LNCAP (cell line): Measurements from ENCODE around the gene ARF3.

ENCODE experiments used
- CTCF ChIP-seq: fragments of 450-650 bp; IDR thresholded peaks from 2 replicates; pipeline ENCODE4 v1.5.1; 2017; ENCODE audit warnings: mild to moderate bottlenecking

ARF3 gene

GRCh38 chr12:48938805-48939204 lies 18.5 kb downstream of the ARF3 start:
- TF ChIP-seq CTCF, result no peak

GRCh38 chr12:48937170-48937569 lies 20.1 kb downstream of the ARF3 start:
- no peak for TF ChIP-seq CTCF

GRCh38 chr12:48936379-48936979 lies 20.8 kb downstream of the ARF3 start:
- peak; percentile 96 for TF ChIP-seq CTCF

- TF ChIP-seq CTCF, result peak; percentile 23; the same call in 1 of the 2 replicates
Observed at GRCh38 chr12:48934312-48934706, 23.0 kb downstream of the ARF3 start.

- no peak for TF ChIP-seq CTCF
Observed at GRCh38 chr12:48933664-48934311, 23.5 kb downstream of the ARF3 start.

GRCh38 chr12:48932878-48933277 lies 24.4 kb downstream of the ARF3 start:
- TF ChIP-seq CTCF, result no peak

- no peak for TF ChIP-seq CTCF
Observed at GRCh38 chr12:48930475-48930874, 26.8 kb downstream of the ARF3 start.

- TF ChIP-seq CTCF, result no peak
Observed at GRCh38 chr12:48929551-48929950, 27.7 kb downstream of the ARF3 start.
